CD4-positive, alpha-beta T cell treated with Interferon gamma for 1 hour (primary cell): ENCODE results near the gene PRR35.
A peak's percentile ranks its signal among the peaks of the same experiment; 100 is the strongest.
"Not testable (repeated sequence)": the region's sequence is repeated elsewhere in the genome, so short reads cannot be mapped to it uniquely, and the experiment has no call there.

Experiments used
- DNase-seq: peaks from one replicate; pipeline ENCODE4 v3.0.0-alpha.2; 2020

Gene PRR35

GRCh38 chr16:582614-583331 is 22.6 kb downstream of the PRR35 start:
- no peak for DNase-seq

DNA sequence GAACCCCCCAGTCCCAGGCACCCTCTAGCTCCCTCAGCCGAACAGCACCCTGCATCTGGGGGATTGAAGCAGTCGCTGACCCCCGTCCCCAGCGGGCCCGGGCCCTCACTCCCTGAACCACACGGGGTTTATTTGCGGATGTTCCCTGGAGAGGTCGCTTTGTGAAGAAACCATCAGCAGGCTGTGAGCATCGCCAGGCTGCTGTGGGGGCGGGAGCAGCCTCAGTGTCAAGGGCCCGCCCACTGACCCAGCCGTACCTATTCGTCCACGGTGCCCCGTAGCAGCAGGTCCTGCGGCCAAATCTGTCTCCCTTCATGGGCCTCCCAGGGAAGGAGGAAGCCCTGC is 23.2 kb downstream of the PRR35 start:
- DNase-seq = no peak

- DNase-seq = no peak
Measured at GRCh38 chr16:583815-584591, 23.8 kb downstream of the PRR35 start.

GRCh38 chr16:585351-585750 is 25.2 kb downstream of the PRR35 start:
- no peak for DNase-seq

DNA sequence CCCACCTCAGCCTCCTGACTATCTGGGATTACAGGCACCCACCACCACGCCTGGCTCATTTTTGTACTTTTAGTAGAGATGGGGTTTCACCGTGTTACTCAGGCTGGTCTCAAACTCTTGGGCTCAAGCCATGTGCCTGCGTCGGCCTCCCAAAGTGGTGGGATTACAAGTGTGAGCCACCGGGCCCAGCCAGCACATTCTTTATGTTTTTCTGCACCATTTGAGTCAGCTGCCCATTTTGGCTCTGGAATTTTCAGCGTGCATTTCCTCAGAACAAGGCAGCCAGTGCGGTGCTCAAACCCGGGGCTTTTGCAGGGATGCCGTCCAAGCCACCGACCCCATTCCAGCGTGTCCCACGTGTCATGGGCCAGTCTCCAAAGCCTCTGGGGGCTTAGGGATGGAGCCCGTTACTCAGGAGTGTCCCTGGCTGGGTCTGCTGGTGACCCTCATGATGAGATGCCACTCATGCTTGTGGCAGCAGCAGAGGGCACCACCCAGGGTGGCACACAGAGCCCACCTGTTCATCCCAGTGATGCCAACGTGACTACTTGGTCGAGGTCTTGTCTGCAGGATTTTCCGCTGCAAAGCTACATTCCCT is 26.0 kb downstream of the PRR35 start:
- DNase-seq = no peak

DNA sequence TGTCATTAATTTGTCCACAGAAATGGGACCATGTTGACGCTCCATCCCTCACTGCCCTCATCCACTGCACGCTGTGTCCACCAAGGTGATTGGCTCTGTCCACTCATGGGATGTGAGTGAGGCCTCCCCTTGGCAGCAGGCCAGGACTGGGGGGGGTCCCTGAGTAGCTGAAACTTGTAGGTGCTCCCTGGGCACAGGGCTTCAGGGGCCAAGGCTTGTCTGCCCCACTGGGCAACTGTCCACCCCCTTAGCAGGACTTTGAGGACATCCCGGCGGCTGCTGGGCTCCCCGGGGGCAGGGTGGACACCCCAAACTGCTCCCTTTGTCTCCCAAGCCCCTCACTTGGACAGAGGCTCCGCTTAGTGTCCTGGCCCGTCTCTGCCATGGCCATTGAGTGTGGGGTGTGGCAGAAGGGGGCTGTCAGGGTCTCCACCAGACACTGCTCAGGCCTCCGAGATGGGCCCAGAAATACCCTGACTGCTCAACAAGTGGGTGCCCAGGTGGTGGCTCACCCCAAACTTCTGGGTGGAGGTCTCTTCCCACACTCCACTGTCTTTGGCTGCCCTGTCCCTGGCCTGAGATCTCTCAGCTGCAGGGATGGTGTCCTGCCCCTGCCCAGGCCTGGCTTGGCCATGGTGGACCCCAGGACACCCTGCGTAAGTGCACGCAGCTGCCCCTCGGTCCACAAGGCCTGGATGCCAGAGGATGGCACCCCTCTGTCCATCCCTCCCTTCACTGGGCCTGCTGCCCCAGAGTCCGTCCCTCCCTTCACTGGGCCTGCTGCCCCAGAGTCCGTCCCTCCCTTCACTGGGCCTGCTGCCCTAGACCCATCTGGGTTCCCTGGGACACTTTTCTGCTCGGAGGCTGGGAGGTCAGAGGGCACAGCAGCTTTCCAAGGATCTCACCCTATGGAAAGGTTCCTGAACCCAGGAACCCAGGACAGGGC is 26.7 kb downstream of the PRR35 start:
- DNase-seq = no peak

- DNase-seq = peak; percentile 68
Measured at GRCh38 chr16:588639-588888, 28.4 kb downstream of the PRR35 start.

GRCh38 chr16:588889-589657 is 28.9 kb downstream of the PRR35 start:
- peak; percentile 96 for DNase-seq

DNA sequence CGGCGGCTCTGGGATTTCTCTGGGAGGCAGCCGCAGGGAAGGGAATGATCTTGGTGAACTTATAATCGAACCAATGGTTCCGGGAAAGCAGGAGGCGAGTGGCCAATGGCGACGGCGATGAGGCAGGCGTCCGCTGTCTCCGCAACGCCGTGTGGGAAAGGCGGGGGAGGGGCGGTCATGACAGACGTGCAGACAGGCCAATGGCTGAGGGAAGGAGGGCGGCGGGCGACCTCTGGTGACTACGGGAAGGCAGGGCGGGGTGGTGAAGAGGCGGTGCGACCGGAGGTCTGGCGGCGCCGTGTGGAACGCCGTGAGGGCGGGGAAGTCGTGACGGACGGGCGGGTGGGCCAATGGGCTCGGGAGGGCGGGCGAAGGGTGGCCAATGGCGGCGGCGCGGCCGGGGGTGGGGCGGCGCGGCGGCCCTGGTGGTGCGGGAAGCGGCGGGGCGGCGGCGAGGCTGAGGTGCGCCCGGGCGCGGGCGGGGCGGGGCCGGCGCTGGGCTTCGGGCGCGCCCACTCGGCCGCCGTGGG is 29.5 kb downstream of the PRR35 start, which contains the start of gene RAB40C:
RAB40C (plus strand) TSS at position 409 of the 530 bp plus-strand sequence. CDS start 226 bp downstream, outside the sequence.
- DNase-seq = peak; percentile 99

GRCh38 chr16:590188-590814 is 30.1 kb downstream of the PRR35 start:
- DNase-seq = no peak

GRCh38 chr16:590815-591200 is 30.6 kb downstream of the PRR35 start:
- no peak for DNase-seq

GRCh38 chr16:591231-591630 is 31.0 kb downstream of the PRR35 start:
- no peak for DNase-seq

DNA sequence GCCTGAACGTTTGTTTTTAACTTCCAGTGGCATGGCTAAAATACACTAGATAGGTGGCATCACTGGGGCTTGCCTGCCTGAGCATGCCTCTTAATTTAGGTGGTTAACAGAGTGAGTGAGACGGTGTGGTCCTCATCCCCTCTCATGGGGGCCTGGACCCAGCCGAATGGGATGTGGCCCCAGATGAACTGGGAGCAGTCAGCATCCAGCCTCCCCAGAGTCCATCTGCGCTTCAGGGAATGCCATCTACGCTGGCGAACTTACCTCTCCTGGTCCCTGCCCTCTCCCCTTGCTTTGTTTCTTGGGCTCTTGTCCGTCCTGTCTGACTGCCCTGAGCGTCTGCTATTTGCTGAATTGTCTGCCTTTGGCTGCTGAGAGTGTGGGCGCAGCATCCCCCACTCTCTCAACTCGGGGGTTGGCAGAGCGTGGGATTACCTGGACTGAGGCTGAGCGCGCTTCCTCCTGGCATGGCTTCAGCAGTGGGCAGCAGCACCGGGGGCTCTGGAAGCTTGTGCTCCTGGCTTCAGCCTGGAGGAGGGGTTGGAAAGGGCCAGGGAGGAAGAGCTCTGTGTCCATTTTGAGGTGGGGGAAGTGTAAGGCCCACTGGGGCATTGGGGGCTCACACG is 31.8 kb downstream of the PRR35 start:
- DNase-seq = no peak

GRCh38 chr16:592518-593306 is 32.5 kb downstream of the PRR35 start:
- peak; percentile 25 for DNase-seq

- DNase-seq = no peak
Measured at GRCh38 chr16:593406-593805, 33.2 kb downstream of the PRR35 start.

GRCh38 chr16:593807-594206 is 33.6 kb downstream of the PRR35 start:
- DNase-seq = no peak

- no peak for DNase-seq
Measured at GRCh38 chr16:595094-595528, 34.9 kb downstream of the PRR35 start.

- no peak for DNase-seq
Measured at GRCh38 chr16:595942-596735, 35.9 kb downstream of the PRR35 start.

DNA sequence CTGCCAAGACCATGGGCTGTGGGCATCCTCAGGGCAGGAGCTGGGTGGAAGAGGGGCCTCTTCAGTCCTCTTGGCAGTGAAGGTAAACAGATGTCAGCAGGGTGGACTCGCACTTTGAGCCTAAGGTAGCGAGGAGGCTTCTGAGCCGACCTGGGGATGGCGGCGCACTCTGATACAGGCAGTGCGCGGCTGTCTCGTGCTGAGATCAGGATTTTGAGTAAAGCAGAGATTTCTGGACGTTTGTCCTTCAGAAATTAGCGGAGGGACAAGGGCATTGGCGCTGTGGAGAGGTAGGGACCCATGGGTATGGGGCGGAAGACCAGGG is 36.5 kb downstream of the PRR35 start:
- DNase-seq = no peak

- not testable (repeated sequence) for DNase-seq
Measured at GRCh38 chr16:597655-598054, 37.5 kb downstream of the PRR35 start.
